ENCODE measurements around the gene CHMP6. TPM values are rescaled to one million over a fixed set of nuclear protein-coding genes. Genes with fewer than 3 reads are reported as not detected.

Gene CHMP6
- 10 to 100 TPM; 14.8 to 24.6 TPM for total RNA-seq

DNA sequence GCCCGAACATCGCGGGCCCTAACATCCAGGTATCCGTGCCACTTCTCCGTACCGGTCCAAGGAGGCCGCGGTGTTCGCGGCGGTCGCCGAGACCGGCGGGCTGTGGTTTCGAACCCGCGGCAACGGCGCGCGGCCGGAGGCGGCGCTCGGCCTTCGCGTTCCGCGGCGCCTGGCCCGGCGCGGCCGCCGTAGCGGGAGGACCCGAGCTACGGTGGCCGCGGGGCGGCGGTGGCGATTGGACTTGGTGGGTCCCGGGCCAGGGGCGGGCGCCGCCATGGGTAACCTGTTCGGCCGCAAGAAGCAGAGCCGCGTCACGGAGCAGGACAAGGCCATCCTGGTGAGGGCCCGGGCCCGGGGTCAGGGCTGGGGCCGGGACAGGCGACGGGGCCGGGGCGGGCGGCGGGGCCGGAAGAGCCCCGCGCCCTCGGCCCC is at the start of gene CHMP6:
TSS of gene CHMP6 (plus strand) at position 197 of the 432 bp plus-strand sequence. CDS start at position 275, 78 bp downstream.

GRCh38 chr17:81034779-81035520 is 43.3 kb downstream of the CHMP6 start, which contains the start of gene BAIAP2:
TSS of gene BAIAP2 (plus strand) at chr17:81035151. CDS start at chr17:81035255, 104 bp downstream.

Other genes with a start within 250 kb of the CHMP6 start
- 10 to 100 TPM; 61.6 to 75.9 TPM for gene BAIAP2, start 43.3 kb downstream of the CHMP6 start, total RNA-seq
- gene PVALEF, start 173.7 kb downstream of the CHMP6 start, total RNA-seq: under 1 TPM in 1 of 2 donors, not detected in 1; under 0.01 TPM
- gene AATK, start 174.4 kb downstream of the CHMP6 start, total RNA-seq: 10 to 100 TPM; 16.0 to 50.6 TPM
- 10 to 100 TPM in 1 of 2 donors, 1 to 10 TPM in 1; 6.5 to 17.6 TPM for gene CEP131, start 231.1 kb downstream of the CHMP6 start, total RNA-seq
- gene TEPSIN, start 247.2 kb downstream of the CHMP6 start, total RNA-seq: 10 to 100 TPM; 15.0 to 32.3 TPM
- gene NDUFAF8, start 247.5 kb downstream of the CHMP6 start, total RNA-seq: 10 to 100 TPM; 10.7 to 34.0 TPM

Data from melanocyte of skin (primary cell).